HL-60 (cell line): ENCODE results near the gene ANKRD63.

Experiments
- CTCF ChIP-seq: IDR thresholded peaks from one replicate; pipeline ENCODE4 v1.5.1; 2011; ENCODE audit warnings: low read length, control low read depth, inconsistent platforms; ENCODE audit not compliant: insufficient read depth
- GABPA ChIP-seq: IDR thresholded peaks from 2 replicates; pipeline ENCODE4 v1.6.1; 2012; ENCODE audit warnings: low read depth
- POLR2AphosphoS5 ChIP-seq: IDR thresholded peaks from 2 replicates; pipeline ENCODE4 v1.6.1; 2012; ENCODE audit warnings: low read depth
- REST ChIP-seq: IDR thresholded peaks from 2 replicates; pipeline ENCODE4 v1.6.1; 2012; ENCODE audit warnings: low read depth; ENCODE audit not compliant: insufficient replicate concordance

GRCh38 chr15:40258544-40258943 lies 24.3 kb downstream of the ANKRD63 start:
- no peak for TF ChIP-seq CTCF
- TF ChIP-seq POLR2AphosphoS5 = no peak
- TF ChIP-seq REST = no peak
- TF ChIP-seq GABPA = no peak
